Heart left ventricle (tissue), 13 donors: ENCODE results near the gene DHCR24.

Source experiments
- CTCF ChIP-seq, 12 donors: fragments of 200-600 bp; sonication (generic) in 4 of 12; IDR thresholded peaks; one replicate each; pipeline versions ENCODE4 v1.5.0 to v1.8.0; 2018 to 2022; ENCODE audit warnings: antibody characterized with exemption in 12 of 12, mild to moderate bottlenecking in 5 of 12
- POLR2A ChIP-seq, 2 donors: fragments of 450-650 bp; IDR thresholded peaks; one replicate each; pipeline ENCODE4 v1.6.1; 2017; ENCODE audit warnings: antibody characterized with exemption in 2 of 2, mild to moderate bottlenecking in 2 of 2, moderate library complexity in 2 of 2
- donor health status: ischemic (EF 13 %, LVEDD 7.1; RV severe dilation, severe dysfunction).
- donor health status: DM: no; HTN: yes; CAD: no.
- donor health status: DM: no; HTN: no; CAD: no.
- donor health status: ischemic (EF 25% LVEDD 6.9; RV normal size, moderate dysfunction).
- donor health status: ischemic (EF 25% LVEDD 5.7; RV mildly dilated, moderate dysfunction).
- donor health status: ischemic (EF 35%, LVEDD 5.7; RV mildly dilated, moderate dysfunction).
- donor health status: nonischemic (EF 11% LVEDD 7.7; RV severe dilation, severe dysfunction).
- donor health status: DM: yes; HTN: yes; CAD: no.
- donor health status: PGD.
- donor health status: ischemic (EF 29% LVEDD 5.4; RV normal size, mild dysfunction).
- donor health status: nonischemic (EF 23%, LVEDD 6.1; RV moderate dilation, normal function).

GRCh38 chr1:54811739-54812655 lies 75.0 kb downstream of the DHCR24 start:
- TF ChIP-seq CTCF (IDR thresholded peaks at IDR 0.05) = no peak
- no peak for TF ChIP-seq POLR2A (IDR thresholded peaks at IDR 0.05)
